NCI-H1694 treated with DMSO at 0.1 percent for 48 hours (cell line): ENCODE measurements around the gene SLC50A1.

Source experiments
- DNase-seq: peaks from one replicate; lab custom pipeline; 2025; lab: John Stamatoyannopoulos, UW

The SLC50A1 gene

GRCh38 chr1:155170101-155170785 lies 34.6 kb downstream of the SLC50A1 start:
- no peak for DNase-seq

GRCh38 chr1:155170806-155171205 lies 35.2 kb downstream of the SLC50A1 start:
- no peak for DNase-seq

GRCh38 chr1:155171836-155172731 lies 36.4 kb downstream of the SLC50A1 start:
- no peak for DNase-seq

- DNase-seq: peak; percentile 99
These were observed 37.3 kb downstream of the SLC50A1 start, which contains the start of gene KRTCAP2 for GRCh38 chr1:155172732-155173477. Gene KRTCAP2 (minus strand): TSS chr1:155173304. CDS start chr1:155173224, 80 bp downstream.

- DNase-seq: peak; percentile 91
These were observed 38.0 kb downstream of the SLC50A1 start, which contains the start of gene TRIM46 for GRCh38 chr1:155173478-155174323. Gene TRIM46 (plus strand): TSS chr1:155173849. CDS start chr1:155173967, 118 bp downstream.

- DNase-seq: peak; percentile 70
These were observed 39.0 kb downstream of the SLC50A1 start for GRCh38 chr1:155174324-155175280.

GRCh38 chr1:155175281-155175926 lies 39.8 kb downstream of the SLC50A1 start:
- no peak for DNase-seq

GRCh38 chr1:155175927-155176371 lies 40.3 kb downstream of the SLC50A1 start:
- DNase-seq: peak; percentile 29

- DNase-seq: peak; percentile 86
These were observed 41.0 kb downstream of the SLC50A1 start for GRCh38 chr1:155176544-155177071.

GRCh38 chr1:155177192-155177917 lies 41.7 kb downstream of the SLC50A1 start:
- DNase-seq: no peak

- no peak for DNase-seq
These were observed 42.2 kb downstream of the SLC50A1 start for GRCh38 chr1:155177918-155178281.

GRCh38 chr1:155178441-155179111 lies 42.9 kb downstream of the SLC50A1 start:
- no peak for DNase-seq

GRCh38 chr1:155179112-155180031 lies 43.7 kb downstream of the SLC50A1 start:
- no peak for DNase-seq

GRCh38 chr1:155181371-155182051 lies 45.9 kb downstream of the SLC50A1 start:
- no peak for DNase-seq

GRCh38 chr1:155182052-155182550 lies 46.4 kb downstream of the SLC50A1 start:
- DNase-seq: no peak

- DNase-seq: no peak
These were observed 48.1 kb downstream of the SLC50A1 start for GRCh38 chr1:155183775-155184221.
